Right renal cortex interstitium (tissue), 3 donors: ENCODE results near the gene PDS5B. TPM values are rescaled to one million over a fixed set of nuclear protein-coding genes. Genes with fewer than 3 reads are reported as not detected.
"Not testable (repeated sequence)": the region's sequence is repeated elsewhere in the genome, so short reads cannot be mapped to it uniquely, and the experiment has no call there.

ENCODE experiments used
- DNase-seq, 3 donors: peaks; one replicate each; pipeline ENCODE4 v3.0.0-alpha.2; 2013; ENCODE audit warnings: low read depth in 3 of 3, low spot score in 2 of 3
- polyA plus RNA-seq, 3 donors: library from polyadenylated mRNA; unstranded; fragments of 120-200 nt; gene quantifications; one replicate each; pipeline ENCODE4 v1.2.1, GENCODE V29; 2013; ENCODE audit not compliant: insufficient read length in 3 of 3

The PDS5B gene
- polyA plus RNA-seq, 3 donors: 74.3 to 79.2 (median 78.0) TPM

DNA sequence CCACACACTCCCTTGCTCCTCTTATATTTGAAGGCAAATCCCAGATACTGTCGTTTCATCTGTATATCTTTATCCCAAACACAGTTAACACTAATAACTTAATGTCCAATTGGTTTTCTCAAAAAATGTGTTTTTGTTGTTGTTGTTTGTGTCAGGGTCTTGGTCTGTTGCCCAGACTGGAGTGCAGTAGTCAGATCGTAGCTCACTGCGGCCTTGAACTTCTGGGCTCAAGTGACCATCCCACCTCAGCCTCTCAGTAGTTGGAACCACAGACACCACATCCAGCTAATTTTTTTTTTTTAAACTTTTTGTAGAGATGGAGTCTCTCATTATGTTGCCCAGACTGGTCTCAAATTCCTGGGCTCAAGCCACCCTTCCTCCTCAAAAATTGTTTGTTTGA lies 137.7 kb downstream of the PDS5B start:
- DNase-seq: no peak

DNA sequence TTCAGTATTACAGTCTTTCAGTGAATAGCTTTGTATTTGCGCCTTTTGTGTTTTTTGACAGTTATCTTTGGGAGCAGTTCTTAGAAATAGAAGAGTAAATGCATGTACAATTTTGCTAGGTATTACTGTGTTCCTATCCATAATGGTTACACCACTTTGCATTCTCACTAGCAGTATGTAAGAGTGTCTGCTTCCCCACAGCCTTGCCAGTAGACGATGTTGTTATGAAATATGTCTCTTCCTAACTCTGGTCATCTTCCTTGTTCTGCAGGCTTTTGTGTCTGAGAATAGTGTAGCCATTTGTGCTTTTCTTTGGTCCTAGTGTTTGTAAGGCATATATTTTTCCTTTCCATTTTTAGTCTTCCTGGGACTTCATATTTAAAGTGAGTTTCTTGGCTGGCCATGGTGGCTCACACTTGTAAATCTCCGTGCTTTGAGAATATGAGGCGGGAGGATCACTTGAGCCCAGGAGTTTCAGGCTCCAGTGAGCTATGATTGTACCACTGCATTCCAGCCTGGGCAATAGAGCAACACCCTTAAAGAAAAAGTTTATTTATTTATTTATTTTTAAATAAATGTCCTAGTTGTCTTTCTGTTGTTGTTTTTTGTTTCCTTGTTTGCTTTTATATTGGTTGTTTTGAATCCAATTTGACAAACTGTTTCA lies 140.3 kb downstream of the PDS5B start:
- no peak for DNase-seq

DNA sequence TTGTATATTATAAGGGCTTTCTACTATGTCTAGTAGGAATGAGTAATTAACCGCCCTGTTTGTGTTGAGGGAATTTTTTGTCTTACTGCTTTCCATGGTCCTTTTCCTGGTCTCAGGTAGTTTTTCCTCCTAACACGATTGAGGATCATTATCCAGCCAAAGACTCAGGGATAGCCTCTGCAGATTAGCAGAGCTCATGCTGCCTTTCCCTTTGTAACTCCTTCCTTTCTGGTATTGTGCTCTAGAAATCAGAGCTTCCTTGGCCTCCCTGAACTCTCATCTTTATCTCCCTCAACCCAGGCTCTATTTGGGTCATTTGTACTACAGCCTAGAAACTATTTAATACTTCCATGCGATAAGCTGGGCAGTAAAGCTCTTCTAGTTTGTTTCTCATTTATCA lies 142.1 kb downstream of the PDS5B start:
- no peak for DNase-seq

DNA sequence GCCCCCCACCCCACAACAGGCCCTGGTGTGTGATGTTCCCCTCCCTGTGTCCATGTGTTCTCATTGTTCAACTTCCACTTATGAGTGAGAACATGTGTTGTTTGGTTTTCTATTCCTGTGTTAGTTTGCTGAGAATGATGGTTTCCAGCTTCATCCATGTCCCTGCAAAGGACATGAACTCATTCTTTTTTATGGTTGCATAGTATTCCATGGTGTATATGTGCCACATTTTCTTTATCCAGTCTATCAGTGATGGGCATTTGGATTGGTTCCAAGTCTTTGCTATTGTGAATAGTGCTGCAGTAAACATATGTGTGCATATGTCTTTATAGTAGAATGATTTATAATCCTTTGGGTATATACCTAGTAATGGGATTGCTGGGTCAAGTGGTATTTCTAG lies 142.8 kb downstream of the PDS5B start:
- DNase-seq: not testable (repeated sequence)

GRCh38 chr13:32731074-32731473 lies 144.8 kb downstream of the PDS5B start:
- DNase-seq: no peak

DNA sequence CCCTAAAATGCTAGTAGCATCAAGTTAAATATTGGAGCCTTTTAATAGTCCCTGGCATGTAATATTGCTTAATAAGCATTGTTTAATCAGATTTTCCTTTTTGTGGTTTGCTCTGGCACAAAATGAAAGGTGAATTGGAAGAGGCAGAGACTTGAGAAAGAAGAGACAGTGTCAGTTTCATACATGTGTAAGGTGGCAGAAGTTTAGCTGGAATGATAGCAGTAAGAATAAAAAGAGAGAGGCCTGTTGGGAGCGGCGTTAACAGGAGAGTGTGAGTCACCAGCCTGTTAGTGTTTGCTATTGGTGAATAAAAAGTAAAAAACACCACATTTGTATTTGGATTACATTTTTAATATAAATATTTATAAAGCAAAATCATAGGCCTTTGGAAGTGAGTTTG lies 145.3 kb downstream of the PDS5B start:
- no peak for DNase-seq

DNA sequence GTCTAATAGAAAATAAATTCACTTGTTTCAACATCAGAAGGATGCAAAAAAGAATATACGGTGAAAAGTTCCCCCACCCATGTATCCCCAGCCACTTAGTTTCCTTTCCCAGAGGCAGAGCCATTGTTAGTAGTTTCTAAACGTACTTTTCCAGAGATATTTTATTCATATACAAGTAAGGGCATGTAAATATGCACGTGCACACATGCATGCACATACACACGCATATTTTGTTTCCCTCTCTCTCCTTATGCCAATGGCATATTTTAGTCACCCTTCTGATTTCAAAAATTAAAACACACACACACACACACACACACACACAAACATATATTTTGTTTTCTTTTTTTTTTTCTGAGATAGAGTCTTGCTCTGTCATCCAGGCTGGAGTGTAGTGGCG lies 147.4 kb downstream of the PDS5B start:
- DNase-seq: no peak

- DNase-seq: no peak
Observed at GRCh38 chr13:32734511-32734910, 148.3 kb downstream of the PDS5B start.

DNA sequence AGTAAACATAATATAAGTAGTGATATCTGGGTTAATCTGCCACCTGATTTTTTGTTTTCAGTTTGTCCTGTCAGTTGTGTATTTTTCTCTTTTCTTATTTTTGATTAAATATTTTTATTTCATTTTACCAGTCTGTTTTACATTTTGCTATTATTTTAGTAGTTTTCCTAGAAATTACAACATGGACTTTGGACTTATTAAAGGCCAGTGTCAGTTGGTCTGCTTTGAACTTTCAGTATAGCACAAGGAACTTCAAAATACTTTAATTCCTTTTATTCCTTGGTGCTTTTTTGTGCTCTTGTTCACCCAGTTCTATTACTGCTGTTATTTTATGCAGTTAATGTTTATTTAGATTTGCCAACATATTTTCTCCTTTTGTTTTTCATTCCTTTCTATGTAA lies 149.6 kb downstream of the PDS5B start:
- no peak for DNase-seq

- no peak for DNase-seq
Observed at GRCh38 chr13:32736648-32737047, 150.4 kb downstream of the PDS5B start.

DNA sequence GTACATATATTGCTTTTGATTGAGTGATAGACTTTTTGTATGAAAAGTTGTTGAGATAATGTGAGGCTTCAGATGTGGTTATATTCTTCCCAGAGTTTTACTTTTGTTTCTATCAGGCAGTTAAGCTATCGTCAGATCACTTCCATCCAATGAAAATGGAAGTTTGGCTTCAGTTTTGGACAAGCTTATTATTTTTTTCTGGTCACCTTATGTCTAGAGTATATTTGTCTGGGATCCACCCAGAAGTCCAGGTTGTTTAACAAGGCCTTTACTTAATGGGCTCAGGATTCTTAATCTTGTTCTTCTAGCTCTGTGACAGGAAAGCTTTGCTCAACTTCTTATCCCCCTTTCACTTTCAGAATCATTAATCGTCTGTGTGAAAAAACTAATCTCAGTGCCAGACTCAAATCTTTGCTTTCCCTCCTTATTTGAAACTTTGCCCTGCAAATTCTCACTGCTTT lies 150.9 kb downstream of the PDS5B start:
- DNase-seq: no peak

- DNase-seq: no peak
Observed at GRCh38 chr13:32737679-32738078, 151.4 kb downstream of the PDS5B start.

DNA sequence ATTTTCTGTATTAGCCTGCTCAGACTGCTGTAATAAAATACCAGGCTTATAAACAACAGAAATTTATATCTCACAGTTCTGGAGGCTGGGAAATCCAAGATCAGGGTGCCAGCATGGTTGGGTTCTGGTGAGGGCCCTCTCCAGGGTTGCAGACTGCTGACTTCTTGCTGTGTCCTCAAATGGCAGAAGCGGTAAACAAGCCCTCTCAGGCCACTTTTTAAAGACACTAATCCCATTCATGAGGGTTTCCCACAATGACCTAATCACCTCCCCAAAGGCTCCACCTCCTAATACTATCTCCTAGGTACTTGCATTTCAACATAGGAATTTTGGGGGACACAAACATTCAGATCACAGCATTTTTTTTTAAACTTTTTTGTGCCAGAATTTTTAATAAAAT lies 159.3 kb downstream of the PDS5B start:
- no peak for DNase-seq

DNA sequence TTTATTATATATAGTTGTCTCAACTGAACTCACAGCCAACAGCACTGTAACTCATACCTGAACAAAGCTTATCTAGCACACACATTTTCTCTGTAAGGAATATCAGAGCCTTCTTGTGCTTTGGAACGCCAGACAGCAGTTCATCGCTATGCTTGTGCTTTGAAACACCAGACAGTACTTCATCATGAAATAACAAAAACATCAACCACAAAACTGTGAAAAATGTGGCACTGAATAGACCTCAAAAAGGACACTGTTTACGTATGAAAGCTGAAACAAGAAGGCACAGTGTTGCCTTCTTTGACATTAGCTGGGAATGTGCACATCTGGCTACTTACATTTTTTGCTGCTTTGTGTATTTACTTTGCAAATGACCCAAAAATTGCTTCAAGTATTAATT lies 160.2 kb downstream of the PDS5B start:
- no peak for DNase-seq

GRCh38 chr13:32748305-32748704 lies 162.1 kb downstream of the PDS5B start:
- DNase-seq: no peak

- no peak for DNase-seq
Observed at GRCh38 chr13:32751340-32751739, 165.1 kb downstream of the PDS5B start.

GRCh38 chr13:32752311-32752710 lies 166.1 kb downstream of the PDS5B start:
- DNase-seq: no peak

- DNase-seq: no peak
Observed at GRCh38 chr13:32752997-32753606, 166.8 kb downstream of the PDS5B start.

DNA sequence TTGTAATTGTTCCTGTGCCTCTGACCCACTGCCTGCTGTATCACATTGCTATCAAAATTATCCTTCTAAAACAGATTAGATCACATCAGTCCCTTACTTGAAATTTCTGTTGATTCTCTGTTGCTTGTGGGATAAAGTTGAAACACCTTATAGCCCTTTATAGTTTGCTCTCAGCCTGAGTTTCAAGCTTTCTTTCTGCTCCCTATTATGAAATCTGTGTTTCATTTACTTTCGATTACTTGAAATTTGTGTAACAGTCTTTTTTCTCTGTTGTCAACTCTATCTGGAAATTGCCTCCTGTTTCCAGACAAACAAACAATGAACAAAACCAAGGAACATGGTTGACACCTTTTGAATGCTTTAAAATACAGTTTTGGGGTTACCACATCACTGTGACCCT lies 167.9 kb downstream of the PDS5B start:
- no peak for DNase-seq

GRCh38 chr13:32759152-32759551 lies 172.9 kb downstream of the PDS5B start:
- DNase-seq: no peak

DNA sequence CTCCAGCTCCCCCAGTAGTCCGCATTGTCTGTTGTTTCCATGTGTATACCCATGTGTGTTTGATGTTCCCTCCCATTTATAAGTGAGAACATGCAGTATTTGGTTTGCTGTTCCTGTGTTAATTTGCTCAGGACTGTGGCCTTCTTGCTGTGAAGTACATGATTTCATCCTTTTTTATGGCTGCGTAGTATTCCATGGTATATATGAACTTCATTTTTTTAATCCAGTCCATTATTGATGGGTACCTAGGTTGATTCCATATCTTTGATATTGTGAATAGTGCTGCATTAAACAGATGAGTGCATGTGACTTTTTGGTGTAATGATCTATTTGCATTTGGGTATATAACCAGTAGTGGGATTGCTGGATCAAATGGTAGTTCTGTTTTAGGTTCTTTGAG lies 175.2 kb downstream of the PDS5B start:
- no peak for DNase-seq

- DNase-seq: no peak
Observed at GRCh38 chr13:32779119-32779518, 192.9 kb downstream of the PDS5B start.

DNA sequence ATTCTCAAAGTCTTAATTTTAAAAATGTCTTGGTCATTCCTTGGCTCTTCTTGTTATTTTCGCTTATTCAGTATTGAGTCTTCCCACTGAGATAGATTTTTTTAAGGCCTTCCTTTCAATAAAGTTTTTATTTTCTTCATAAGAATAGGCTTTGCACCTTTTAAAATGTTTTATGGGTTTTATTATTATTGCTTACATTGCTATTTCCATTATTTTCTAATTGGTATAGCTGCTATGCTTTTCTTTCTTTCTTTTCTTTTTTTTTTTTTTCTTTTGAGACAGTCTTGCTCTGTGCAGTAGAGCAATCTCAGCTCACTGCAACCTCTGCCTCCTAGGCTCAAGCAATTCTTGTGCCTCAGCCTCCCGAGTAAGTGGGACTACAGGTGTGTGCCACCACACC lies 195.7 kb downstream of the PDS5B start:
- DNase-seq: no peak
